ENCODE results near the gene KIF5B. TPM values are rescaled to one million over a fixed set of nuclear protein-coding genes. Genes with fewer than 3 reads are reported as not detected.
"Not testable (repeated sequence)": the region's sequence is repeated elsewhere in the genome, so short reads cannot be mapped to it uniquely, and the experiment has no call there.

KIF5B gene
- total RNA-seq, 4 donors from 2014 or later: 83.6 to 115 (median 92.1) TPM

DNA sequence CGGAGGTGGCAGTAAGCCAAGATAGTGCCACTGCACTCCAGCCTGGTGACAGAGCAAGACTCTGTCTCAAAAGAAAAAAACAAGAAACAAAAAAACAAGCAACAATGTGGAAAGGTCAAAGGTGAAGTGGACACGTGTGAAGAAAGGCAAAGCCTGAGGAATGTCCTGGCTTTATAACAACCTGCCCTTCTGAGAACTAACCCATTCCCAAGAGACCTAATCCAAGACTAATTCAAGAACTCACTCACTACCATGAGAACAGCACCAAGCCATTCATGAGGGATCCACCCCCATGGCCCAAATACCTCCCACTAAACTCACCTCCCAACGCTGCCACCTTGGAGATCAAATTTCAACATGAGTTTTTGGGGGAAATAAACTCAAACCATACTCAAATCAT lies 47.5 kb upstream of the KIF5B start:
- no peaks in the 10 kb centered on the region for H3K4me1 ChIP-seq
- H3K4me3 ChIP-seq (replicated peaks in 1 of 3): no peak overlapping the region
- H3K9me3 ChIP-seq: no peaks in the 10 kb centered on the region
- DNase-seq: no peak
- H3K27me3 ChIP-seq: no peaks in the 10 kb centered on the region
- no peaks in the 10 kb centered on the region for H3K36me3 ChIP-seq
- TF ChIP-seq POLR2A (IDR thresholded peaks at IDR 0.05) (no peak), CTCF (IDR thresholded peaks at IDR 0.05) (no peak)
- WGBS, 2 donors: 62 to 63% methylated on average over 3 of the region's 3 CpGs
- intact Hi-C loops (cut with DNase I): no loop called here
- H3K27ac ChIP-seq: no peak overlapping the region

GRCh38 chr10:32098566-32099259 lies 42.5 kb upstream of the KIF5B start:
- H3K27ac ChIP-seq; H3K4me3 ChIP-seq (replicated peaks in 1 of 3); H3K36me3 ChIP-seq; intact Hi-C loops (cut with DNase I); H3K27me3 ChIP-seq; H3K9me3 ChIP-seq; DNase-seq; H3K4me1 ChIP-seq: not testable (repeated sequence)
- WGBS, 2 donors: 60 to 65% methylated on average over 4 of the region's 4 CpGs

- no peaks in the 10 kb centered on the region for H3K36me3 ChIP-seq
- intact Hi-C loops (cut with DNase I): no loop called here
- no peak overlapping the region for H3K27ac ChIP-seq
- H3K9me3 ChIP-seq: no peaks in the 10 kb centered on the region
- TF ChIP-seq CTCF (IDR thresholded peaks at IDR 0.05): no peak
- no peak for TF ChIP-seq POLR2A (IDR thresholded peaks at IDR 0.05)
- 96 to 100% methylated on average over 2 of the region's 2 CpGs for WGBS, 2 donors
- H3K4me3 ChIP-seq (replicated peaks in 1 of 3): no peak overlapping the region
- no peak for DNase-seq
- H3K4me1 ChIP-seq: no peaks in the 10 kb centered on the region
- no peaks in the 10 kb centered on the region for H3K27me3 ChIP-seq
These were observed 39.0 kb upstream of the KIF5B start for GRCh38 chr10:32095116-32095733.

DNA sequence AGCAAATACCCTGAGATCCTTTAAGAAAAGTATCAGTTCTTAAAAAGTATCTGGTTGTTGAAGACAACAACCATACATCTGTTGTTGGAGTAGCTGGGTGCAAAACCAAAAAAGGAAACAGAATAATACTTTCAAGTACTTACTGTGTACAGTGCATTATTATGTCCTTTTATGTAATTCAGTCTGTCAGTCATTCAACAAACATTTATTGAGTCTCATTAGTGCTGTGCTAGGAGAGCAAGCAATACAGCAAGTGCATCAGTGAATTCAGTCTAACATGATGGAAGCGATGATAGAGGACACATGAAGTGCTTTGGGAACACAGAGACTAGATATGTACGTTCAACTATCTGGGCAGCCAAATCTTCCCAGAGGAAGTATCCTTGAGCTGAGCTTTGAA lies 37.4 kb upstream of the KIF5B start:
- Histone ChIP-seq H3K27me3 (no peaks in the 10 kb centered on the region), H3K4me1 (no peaks in the 10 kb centered on the region), H3K27ac (no peak overlapping the region), H3K36me3 (no peaks in the 10 kb centered on the region), H3K9me3 (no peaks in the 10 kb centered on the region), H3K4me3 (replicated peaks in 1 of 3) (no peak overlapping the region)
- DNase-seq: no peak
- intact Hi-C loops (cut with DNase I): no loop called here
- TF ChIP-seq POLR2A (IDR thresholded peaks at IDR 0.05) (no peak), CTCF (IDR thresholded peaks at IDR 0.05) (no peak)
- WGBS, 2 donors: 93 to 100% methylated on average over 2 of the region's 2 CpGs

DNA sequence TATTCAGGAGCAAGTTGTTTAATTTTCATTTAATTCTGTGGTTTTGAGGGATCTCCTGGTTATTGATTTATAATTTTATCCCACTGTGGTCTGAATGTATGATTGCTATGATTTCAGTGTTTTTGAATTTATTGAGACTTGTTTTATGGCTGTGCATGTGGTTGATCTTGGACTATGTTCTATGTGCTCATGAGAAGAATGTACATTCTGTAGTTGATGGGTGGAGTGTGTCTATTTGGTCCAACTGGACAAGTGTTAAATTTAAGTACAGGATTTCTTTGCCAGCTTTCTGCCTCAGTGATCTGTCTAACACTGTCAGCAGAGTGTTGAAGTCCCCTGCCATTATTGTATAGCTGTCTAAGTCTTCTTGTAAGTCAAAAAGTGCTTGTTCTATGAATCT lies 34.8 kb upstream of the KIF5B start:
- Histone ChIP-seq H3K36me3 (no peaks in the 10 kb centered on the region), H3K27me3 (no peaks in the 10 kb centered on the region), H3K9me3 (no peaks in the 10 kb centered on the region), H3K27ac (no peak overlapping the region), H3K4me3 (replicated peaks in 1 of 3) (no peak overlapping the region), H3K4me1 (no peaks in the 10 kb centered on the region)
- no peak for DNase-seq
- TF ChIP-seq CTCF (IDR thresholded peaks at IDR 0.05) (no peak), POLR2A (IDR thresholded peaks at IDR 0.05) (no peak)
- intact Hi-C loops (cut with DNase I): no loop called here

Measured in thyroid gland (tissue), 4 donors.